Measurements from ENCODE around the gene AKT2.

- TF ChIP-seq CTCF (IDR thresholded peaks at IDR 0.05; ENCODE audit: low read depth, low read length) (no peak), POLR2A (IDR thresholded peaks at IDR 0.05; ENCODE audit: extremely low read depth, insufficient read length) (no peak)
These were observed 54.1 kb downstream of the AKT2 start for GRCh38 chr19:40231057-40231456.

Data from NB4 (cell line).